Left lung (tissue), 10 donors: ENCODE measurements around the gene TMPRSS12. TPM values are rescaled to one million over a fixed set of nuclear protein-coding genes. Genes with fewer than 3 reads are reported as not detected.
"Not testable (repeated sequence)": the region's sequence is repeated elsewhere in the genome, so short reads cannot be mapped to it uniquely, and the experiment has no call there.

ENCODE experiments used
- ATAC-seq: fragments of 200-7000 bp; cut with Tn5 transposase; one replicate; pipeline ENCODE4 v1.9.1; 2020; ENCODE audit warnings: moderate library complexity
- DNase-seq, 4 donors: peaks; one replicate each; pipeline ENCODE4 v3.0.0-alpha.2; 2013 to 2020
- H3K27ac ChIP-seq, 2 donors: fragments of 200-600 bp; sonication (generic) in 1 of 2; one replicate each; pipeline versions ENCODE4 v1.5.0 to v1.8.0; 2020 to 2021
- H3K27me3 ChIP-seq, 2 donors: fragments of 200-600 bp; sonication (generic) in 1 of 2; one replicate each; pipeline versions ENCODE4 v1.5.0 to v1.8.0; 2020 to 2021
- H3K36me3 ChIP-seq, 2 donors: fragments of 200-600 bp; sonication (generic) in 1 of 2; one replicate each; pipeline versions ENCODE4 v1.5.0 to v1.8.0; 2020 to 2021
- H3K4me1 ChIP-seq, 2 donors: fragments of 200-600 bp; one replicate each; pipeline ENCODE4 v1.8.0; 2021
- H3K4me3 ChIP-seq, 2 donors: fragments of 200-600 bp; sonication (generic) in 1 of 2; one replicate each; pipeline versions ENCODE4 v1.5.0 to v1.8.0; 2020 to 2021; ENCODE audit warnings: mild to moderate bottlenecking in 1 of 2
- H3K9me3 ChIP-seq, 2 donors: fragments of 200-600 bp; sonication (generic) in 1 of 2; one replicate each; pipeline versions ENCODE4 v1.5.0 to v1.8.0; 2020 to 2021
- intact Hi-C, 2 donors: fragments of 100-400 bp; cut with DNase I; formaldehyde crosslinking; loops; one replicate each; pipeline versions ENCODE4 v1.11.2 to v1.14.2; 2022
- polyA plus RNA-seq, 6 donors: library from polyadenylated mRNA; unstranded; fragments of 120-200 nt; gene quantifications; one replicate each; pipeline ENCODE4 v1.2.1, GENCODE V29; 2013; ENCODE audit not compliant: insufficient read length in 6 of 6
- total RNA-seq, 2 donors: library from RNA; stranded (reverse); fragmentation: NEBNext Ultra II Directional; extraction: Animal tissue kit (Norgen Biotek cat#: 25700); gene quantifications; one replicate each; pipeline ENCODE4 v1.2.1, GENCODE V29; 2021
- TF ChIP-seq, protein P1 (sequence below), 2 donors: fragments of 200-600 bp; sonication (generic) in 1 of 2; IDR thresholded peaks; one replicate each; pipeline versions ENCODE4 v1.5.0 to v1.8.0; 2021; ENCODE audit warnings: antibody characterized with exemption in 2 of 2
- donor health status: DM: no; HTN: yes; CAD: no.
- donor health status: DM: no; HTN: no; CAD: no.

Gene TMPRSS12
- total and polyA plus RNA-seq, 8 donors, result 0.06 to 0.12 (median 0.08) TPM; not detected in 4

DNA sequence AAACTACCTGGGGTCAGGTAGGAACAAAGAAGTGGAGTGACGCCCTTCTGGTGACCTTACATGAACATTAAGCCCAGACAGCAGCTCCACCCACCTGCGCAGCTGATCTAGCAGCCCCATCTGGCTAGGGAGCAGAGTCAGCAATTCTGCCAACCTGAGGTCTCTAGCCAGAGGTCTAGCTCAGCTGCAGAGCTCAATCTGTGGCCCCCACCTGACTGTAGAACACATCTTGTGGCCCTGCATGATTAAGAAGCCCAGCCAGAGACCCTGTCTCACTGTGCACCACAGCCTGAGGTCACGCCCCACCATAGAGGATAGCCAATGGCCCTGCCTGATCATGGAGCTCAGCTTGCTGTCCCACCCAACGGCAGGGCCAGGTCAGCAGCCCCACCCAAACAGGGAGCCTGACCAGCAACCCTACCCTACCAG, 59.0 kb downstream of the TMPRSS12 start:
- intact Hi-C loops, result no loop called here
- Histone ChIP-seq H3K4me1 (no peaks in the 10 kb centered on the region), H3K36me3 (no peaks in the 10 kb centered on the region), H3K27me3 (no peaks in the 10 kb centered on the region), H3K9me3 (peaks cover 0 to 3% of the 10 kb centered on the region in 2 donors), H3K27ac (no peak overlapping the region), H3K4me3 (no peak overlapping the region)
- TF ChIP-seq, protein P1, sequence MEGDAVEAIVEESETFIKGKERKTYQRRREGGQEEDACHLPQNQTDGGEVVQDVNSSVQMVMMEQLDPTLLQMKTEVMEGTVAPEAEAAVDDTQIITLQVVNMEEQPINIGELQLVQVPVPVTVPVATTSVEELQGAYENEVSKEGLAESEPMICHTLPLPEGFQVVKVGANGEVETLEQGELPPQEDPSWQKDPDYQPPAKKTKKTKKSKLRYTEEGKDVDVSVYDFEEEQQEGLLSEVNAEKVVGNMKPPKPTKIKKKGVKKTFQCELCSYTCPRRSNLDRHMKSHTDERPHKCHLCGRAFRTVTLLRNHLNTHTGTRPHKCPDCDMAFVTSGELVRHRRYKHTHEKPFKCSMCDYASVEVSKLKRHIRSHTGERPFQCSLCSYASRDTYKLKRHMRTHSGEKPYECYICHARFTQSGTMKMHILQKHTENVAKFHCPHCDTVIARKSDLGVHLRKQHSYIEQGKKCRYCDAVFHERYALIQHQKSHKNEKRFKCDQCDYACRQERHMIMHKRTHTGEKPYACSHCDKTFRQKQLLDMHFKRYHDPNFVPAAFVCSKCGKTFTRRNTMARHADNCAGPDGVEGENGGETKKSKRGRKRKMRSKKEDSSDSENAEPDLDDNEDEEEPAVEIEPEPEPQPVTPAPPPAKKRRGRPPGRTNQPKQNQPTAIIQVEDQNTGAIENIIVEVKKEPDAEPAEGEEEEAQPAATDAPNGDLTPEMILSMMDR (IDR thresholded peaks at IDR 0.05), result no peak
- DNase-seq (no peak), ATAC-seq (no peak)

DNA sequence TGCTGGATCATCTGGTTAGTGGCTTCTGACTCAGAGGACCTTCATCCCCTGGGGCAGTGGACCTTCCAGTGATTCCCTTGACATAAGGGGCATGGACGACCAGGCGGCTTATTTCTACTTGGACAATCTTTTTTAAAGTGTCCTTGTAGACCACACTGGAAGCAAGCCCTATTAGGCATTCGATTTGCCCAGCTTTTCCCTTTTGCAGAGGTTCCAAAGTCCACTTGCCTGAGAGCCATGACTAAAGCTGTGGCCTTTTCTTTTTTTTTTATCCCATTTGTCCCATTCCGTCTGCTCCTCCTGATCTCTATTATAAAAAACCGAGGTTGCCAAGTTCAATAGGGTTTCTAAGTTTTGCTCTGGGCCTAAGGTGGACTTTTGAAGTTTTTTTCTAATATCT, 65.8 kb downstream of the TMPRSS12 start:
- H3K36me3 ChIP-seq, DNase-seq, H3K4me1 ChIP-seq, ATAC-seq, H3K27ac ChIP-seq, H3K4me3 ChIP-seq, intact Hi-C loops, H3K27me3 ChIP-seq: not testable (repeated sequence)
- H3K9me3 ChIP-seq, result peaks cover 0 to 24% of the 10 kb centered on the region in 2 donors

DNA sequence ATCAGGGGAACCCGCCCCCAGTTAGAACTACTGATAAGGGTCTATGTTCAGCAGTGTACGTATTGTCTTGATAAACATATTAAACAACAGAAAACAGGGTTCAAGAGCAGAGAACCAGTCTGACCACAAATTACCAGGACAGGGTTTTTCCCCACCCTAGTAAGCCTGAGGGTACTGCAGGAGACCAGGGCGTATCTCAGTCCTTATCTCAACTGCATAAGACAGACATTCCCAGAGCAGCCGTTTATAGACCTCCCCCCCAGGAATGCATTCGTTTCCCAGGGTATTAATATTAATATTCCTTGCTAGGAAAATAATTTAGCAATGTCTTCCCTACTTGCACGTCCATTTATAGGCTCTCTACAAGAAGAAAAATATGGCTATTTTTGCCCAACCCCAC, 69.6 kb downstream of the TMPRSS12 start:
- H3K27me3 ChIP-seq, ATAC-seq, intact Hi-C loops, H3K27ac ChIP-seq, DNase-seq, H3K4me3 ChIP-seq, H3K4me1 ChIP-seq, H3K36me3 ChIP-seq: not testable (repeated sequence)
- H3K9me3 ChIP-seq, result peaks cover 3 to 58% of the 10 kb centered on the region in 2 donors

DNA sequence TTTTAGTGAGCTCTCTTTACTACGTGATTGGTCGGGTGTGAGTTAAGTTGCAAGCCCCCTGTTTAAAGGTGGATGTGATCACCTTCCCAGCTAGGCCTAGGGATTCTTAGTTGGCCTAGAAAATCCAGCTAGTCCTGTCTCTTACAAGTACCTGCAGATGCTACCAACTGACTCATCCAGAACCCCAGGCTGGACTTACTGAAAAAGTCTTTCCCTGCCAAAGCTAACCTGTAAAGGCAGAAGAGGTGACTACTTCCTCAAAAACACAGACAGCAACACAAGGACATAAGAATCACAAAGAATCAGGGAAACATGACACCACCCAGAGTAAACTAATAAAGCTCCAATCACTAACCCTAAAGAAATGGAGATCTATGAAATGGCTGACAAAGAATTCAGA, 70.5 kb downstream of the TMPRSS12 start:
- TF ChIP-seq, protein P1 (IDR thresholded peaks at IDR 0.05), result no peak
- H3K27me3 ChIP-seq, result no peaks in the 10 kb centered on the region
- intact Hi-C loops, result no loop called here
- H3K9me3 ChIP-seq, result peaks cover 3 to 62% of the 10 kb centered on the region in 2 donors
- no peak overlapping the region for H3K27ac ChIP-seq
- ATAC-seq (no peak), DNase-seq (no peak)
- H3K36me3 ChIP-seq, result no peaks in the 10 kb centered on the region
- H3K4me1 ChIP-seq, result no peaks in the 10 kb centered on the region
- no peak overlapping the region for H3K4me3 ChIP-seq

DNA sequence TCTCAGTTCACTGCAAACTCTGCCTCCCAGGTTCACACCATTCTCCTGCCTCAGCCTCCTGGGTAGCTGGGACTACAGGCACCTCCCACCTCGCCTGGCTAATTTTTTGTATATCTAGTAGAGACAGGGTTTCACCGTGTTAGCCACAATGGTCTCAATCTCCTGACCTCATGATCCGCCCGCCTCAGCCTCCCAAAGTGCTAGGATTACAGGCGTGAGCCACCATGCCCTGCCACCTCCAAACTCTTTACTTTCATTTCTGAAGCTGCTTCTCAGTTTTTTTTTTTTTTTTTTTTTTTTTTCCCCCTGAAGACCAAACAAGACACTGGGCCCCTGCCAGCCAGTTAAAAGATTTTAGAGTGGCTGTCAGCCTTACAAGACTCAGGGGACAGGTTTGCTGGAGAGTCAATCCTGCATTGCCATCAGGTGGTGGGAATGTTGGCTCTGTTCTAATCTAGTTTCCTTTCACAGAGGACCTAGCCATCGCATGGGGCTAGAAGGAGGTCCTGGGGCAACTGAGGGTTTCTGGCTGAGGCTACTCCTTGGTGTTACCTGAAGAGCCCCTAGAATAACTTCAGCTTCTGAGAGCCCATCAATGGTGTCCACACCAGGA, 72.3 kb downstream of the TMPRSS12 start:
- Histone ChIP-seq H3K27ac (no peak overlapping the region), H3K4me3 (no peak overlapping the region), H3K4me1 (no peaks in the 10 kb centered on the region), H3K9me3 (peaks cover 3 to 62% of the 10 kb centered on the region in 2 donors), H3K27me3 (no peaks in the 10 kb centered on the region), H3K36me3 (no peaks in the 10 kb centered on the region)
- TF ChIP-seq, protein P1 (IDR thresholded peaks at IDR 0.05), result no peak
- ATAC-seq, result no peak
- intact Hi-C loops, result no loop called here
- DNase-seq, result no peak

DNA sequence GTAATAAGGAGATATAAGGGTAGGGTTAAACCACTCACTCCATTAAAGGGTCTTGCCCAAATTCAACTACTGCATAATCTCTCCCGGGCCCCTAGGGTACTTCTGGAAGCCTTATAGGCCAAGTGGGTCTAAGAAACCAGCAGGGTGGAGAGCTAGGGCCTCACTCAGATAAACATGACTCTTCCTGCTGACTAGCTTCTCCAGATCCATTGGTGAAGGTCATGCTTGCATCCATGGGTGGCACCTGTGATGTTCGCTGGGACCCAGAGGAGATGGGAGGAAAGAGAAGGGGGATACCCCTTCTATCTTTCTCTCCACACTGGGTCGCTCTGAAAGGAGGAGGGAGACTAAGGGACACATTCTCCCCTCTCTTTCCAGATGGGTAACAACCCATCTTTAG, 73.6 kb downstream of the TMPRSS12 start:
- peaks cover 3 to 60% of the 10 kb centered on the region in 2 donors for H3K9me3 ChIP-seq
- no peak overlapping the region for H3K27ac ChIP-seq
- DNase-seq (no peak), ATAC-seq (no peak)
- TF ChIP-seq, protein P1 (IDR thresholded peaks at IDR 0.05), result no peak
- intact Hi-C loops, result no loop called here
- H3K4me3 ChIP-seq, result no peak overlapping the region
- no peaks in the 10 kb centered on the region for H3K36me3 ChIP-seq
- no peaks in the 10 kb centered on the region for H3K27me3 ChIP-seq
- H3K4me1 ChIP-seq, result no peaks in the 10 kb centered on the region
